ENCODE data around the gene ZNF22. TPM values are rescaled to one million over a fixed set of nuclear protein-coding genes. Genes with fewer than 3 reads are reported as not detected.
"Not testable (repeated sequence)": the region's sequence is repeated elsewhere in the genome, so short reads cannot be mapped to it uniquely, and the experiment has no call there.

Gene ZNF22
- total RNA-seq, 4 donors from 2014 or later, result 23.4 to 30.2 (median 26.0) TPM

GRCh38 chr10:45004661-45005060 is 3.9 kb downstream of the ZNF22 start:
- H3K4me1 ChIP-seq, result peaks cover 0 to 42% (median 12%) of the 10 kb centered on the region in 4 donors
- no peak for DNase-seq (ENCODE audit: low spot score in 2 of 2)
- 38 to 39% methylated on average over 3 of the region's 3 CpGs for WGBS, 2 donors

GRCh38 chr10:45005284-45005683 is 4.6 kb downstream of the ZNF22 start:
- no peaks in the 10 kb centered on the region for H3K27me3 ChIP-seq
- H3K9me3 ChIP-seq, result peaks cover 0 to 10% (median 0%) of the 10 kb centered on the region in 4 donors
- H3K27ac ChIP-seq, result peak overlapping the region in 1 of 4 donors; percentile 9
- 95 to 96% methylated on average over 1 of the region's 1 CpG for WGBS, 2 donors
- no peak for DNase-seq (ENCODE audit: low spot score in 2 of 2)
- H3K36me3 ChIP-seq, result peaks cover 0 to 32% (median 0%) of the 10 kb centered on the region in 3 donors
- TF ChIP-seq CTCF (IDR thresholded peaks at IDR 0.05), result no peak
- no peak for TF ChIP-seq EP300 (IDR thresholded peaks at IDR 0.05)
- no peak for TF ChIP-seq POLR2A (IDR thresholded peaks at IDR 0.05)
- no peak overlapping the region for H3K4me3 ChIP-seq
- peaks cover 0 to 36% (median 6%) of the 10 kb centered on the region in 4 donors for H3K4me1 ChIP-seq

More at GRCh38 chr10:45004661-45005060, 3.9 kb downstream of the ZNF22 start:
- H3K27ac ChIP-seq, result no peak overlapping the region
- no peaks in the 10 kb centered on the region for H3K27me3 ChIP-seq
- no peak overlapping the region for H3K4me3 ChIP-seq
- peaks cover 0 to 32% (median 0%) of the 10 kb centered on the region in 3 donors for H3K36me3 ChIP-seq
- TF ChIP-seq CTCF (IDR thresholded peaks at IDR 0.05), result no peak
- H3K9me3 ChIP-seq, result peaks cover 0 to 10% (median 0%) of the 10 kb centered on the region in 4 donors

GRCh38 chr10:45006276-45007030 is 5.7 kb downstream of the ZNF22 start:
- TF ChIP-seq POLR2A (IDR thresholded peaks at IDR 0.05), result no peak
- no peak for TF ChIP-seq CTCF (IDR thresholded peaks at IDR 0.05)
- TF ChIP-seq EP300 (IDR thresholded peaks at IDR 0.05), result no peak
- no peaks in the 10 kb centered on the region for H3K27me3 ChIP-seq
- 86% methylated on average over 3 of the region's 3 CpGs for WGBS, 2 donors
- DNase-seq (ENCODE audit: low spot score in 2 of 2), result no peak
- peaks cover 0 to 32% (median 0%) of the 10 kb centered on the region in 3 donors for H3K36me3 ChIP-seq
- peaks cover 0 to 10% (median 0%) of the 10 kb centered on the region in 4 donors for H3K9me3 ChIP-seq
- H3K27ac ChIP-seq, result no peak overlapping the region
- peaks cover 0 to 35% (median 4%) of the 10 kb centered on the region in 4 donors for H3K4me1 ChIP-seq
- H3K4me3 ChIP-seq, result no peak overlapping the region

GRCh38 chr10:45008524-45009161 is 7.9 kb downstream of the ZNF22 start:
- H3K27me3 ChIP-seq, result no peaks in the 10 kb centered on the region
- no peak overlapping the region for H3K4me3 ChIP-seq
- peaks cover 0 to 26% (median 0%) of the 10 kb centered on the region in 3 donors for H3K36me3 ChIP-seq
- WGBS, 2 donors, result 10 to 12% methylated on average over 8 of the region's 8 CpGs
- H3K9me3 ChIP-seq, result peaks cover 0 to 4% (median 0%) of the 10 kb centered on the region in 4 donors
- peaks cover 0 to 16% (median 0%) of the 10 kb centered on the region in 4 donors for H3K4me1 ChIP-seq
- peak in 1 of 2 donors; percentile 71 for DNase-seq (ENCODE audit: low spot score in 2 of 2)
- peak overlapping the region in 1 of 4 donors; percentile 4 for H3K27ac ChIP-seq
- TF ChIP-seq EP300 (IDR thresholded peaks at IDR 0.05) (peak in 1 of 2 donors; percentile 37), POLR2A (IDR thresholded peaks at IDR 0.05) (no peak), CTCF (IDR thresholded peaks at IDR 0.05) (peak; percentile 64 to 86 (median 76))

GRCh38 chr10:45014557-45014956 is 13.8 kb downstream of the ZNF22 start:
- not testable (repeated sequence) for H3K36me3 ChIP-seq; H3K27me3 ChIP-seq; H3K4me1 ChIP-seq; H3K27ac ChIP-seq; H3K9me3 ChIP-seq; DNase-seq (ENCODE audit: low spot score in 2 of 2); H3K4me3 ChIP-seq
- 87 to 94% methylated on average over 10 of the region's 10 CpGs for WGBS, 2 donors
